ENCODE measurements around the gene CD300H.

DNA sequence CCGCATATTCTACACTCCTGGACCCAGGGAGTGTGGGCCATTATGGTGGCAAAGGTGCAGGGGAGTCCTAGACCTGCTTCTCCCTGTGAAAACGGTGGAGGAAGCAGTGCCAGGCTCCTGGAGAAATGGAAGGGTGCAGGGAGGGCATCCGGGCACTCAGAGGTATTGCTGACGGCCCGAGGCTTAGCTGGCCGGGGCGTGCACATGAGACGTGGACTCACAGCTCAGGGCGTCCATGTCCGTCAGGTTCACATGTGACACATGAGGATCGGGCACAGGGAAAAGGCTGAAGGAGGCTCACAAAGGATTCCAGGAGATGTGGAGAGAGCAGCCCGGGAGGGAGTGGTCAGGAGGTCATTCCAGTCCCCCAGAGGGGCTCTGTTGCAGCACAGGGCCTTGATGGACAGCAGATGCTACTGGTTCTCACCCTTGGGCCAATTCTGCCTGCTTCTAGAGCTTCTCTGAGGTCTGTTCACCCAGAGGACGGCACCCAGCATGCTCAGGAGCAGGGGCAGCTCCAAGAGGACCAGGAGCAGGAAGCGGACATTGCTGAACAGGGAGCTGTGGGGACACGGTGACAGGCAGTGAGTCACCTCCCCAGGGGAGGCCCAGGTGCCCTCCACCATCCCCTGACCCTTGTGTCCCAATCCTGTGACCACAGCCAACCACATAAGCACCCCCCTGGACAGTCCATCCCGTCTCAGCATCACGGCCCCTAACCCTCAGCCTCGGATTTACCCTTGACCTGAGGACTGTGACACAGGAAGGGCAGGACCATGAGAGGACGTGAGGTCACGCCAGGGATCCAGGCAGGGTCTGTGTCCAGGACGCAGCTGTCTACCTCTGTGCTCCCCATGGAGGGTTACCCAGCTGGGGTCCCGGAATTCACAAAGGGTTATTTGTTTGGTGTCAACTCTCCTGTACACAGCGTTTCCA, 25.9 kb downstream of the CD300H start:
- TF ChIP-seq, protein P1, sequence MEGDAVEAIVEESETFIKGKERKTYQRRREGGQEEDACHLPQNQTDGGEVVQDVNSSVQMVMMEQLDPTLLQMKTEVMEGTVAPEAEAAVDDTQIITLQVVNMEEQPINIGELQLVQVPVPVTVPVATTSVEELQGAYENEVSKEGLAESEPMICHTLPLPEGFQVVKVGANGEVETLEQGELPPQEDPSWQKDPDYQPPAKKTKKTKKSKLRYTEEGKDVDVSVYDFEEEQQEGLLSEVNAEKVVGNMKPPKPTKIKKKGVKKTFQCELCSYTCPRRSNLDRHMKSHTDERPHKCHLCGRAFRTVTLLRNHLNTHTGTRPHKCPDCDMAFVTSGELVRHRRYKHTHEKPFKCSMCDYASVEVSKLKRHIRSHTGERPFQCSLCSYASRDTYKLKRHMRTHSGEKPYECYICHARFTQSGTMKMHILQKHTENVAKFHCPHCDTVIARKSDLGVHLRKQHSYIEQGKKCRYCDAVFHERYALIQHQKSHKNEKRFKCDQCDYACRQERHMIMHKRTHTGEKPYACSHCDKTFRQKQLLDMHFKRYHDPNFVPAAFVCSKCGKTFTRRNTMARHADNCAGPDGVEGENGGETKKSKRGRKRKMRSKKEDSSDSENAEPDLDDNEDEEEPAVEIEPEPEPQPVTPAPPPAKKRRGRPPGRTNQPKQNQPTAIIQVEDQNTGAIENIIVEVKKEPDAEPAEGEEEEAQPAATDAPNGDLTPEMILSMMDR (conservative IDR thresholded peaks at IDR 0.05), result no peak
- TF ChIP-seq ZFX (IDR thresholded peaks at IDR 0.05), result no peak
